ENCODE data around the gene NFATC1.

Gene NFATC1

DNA sequence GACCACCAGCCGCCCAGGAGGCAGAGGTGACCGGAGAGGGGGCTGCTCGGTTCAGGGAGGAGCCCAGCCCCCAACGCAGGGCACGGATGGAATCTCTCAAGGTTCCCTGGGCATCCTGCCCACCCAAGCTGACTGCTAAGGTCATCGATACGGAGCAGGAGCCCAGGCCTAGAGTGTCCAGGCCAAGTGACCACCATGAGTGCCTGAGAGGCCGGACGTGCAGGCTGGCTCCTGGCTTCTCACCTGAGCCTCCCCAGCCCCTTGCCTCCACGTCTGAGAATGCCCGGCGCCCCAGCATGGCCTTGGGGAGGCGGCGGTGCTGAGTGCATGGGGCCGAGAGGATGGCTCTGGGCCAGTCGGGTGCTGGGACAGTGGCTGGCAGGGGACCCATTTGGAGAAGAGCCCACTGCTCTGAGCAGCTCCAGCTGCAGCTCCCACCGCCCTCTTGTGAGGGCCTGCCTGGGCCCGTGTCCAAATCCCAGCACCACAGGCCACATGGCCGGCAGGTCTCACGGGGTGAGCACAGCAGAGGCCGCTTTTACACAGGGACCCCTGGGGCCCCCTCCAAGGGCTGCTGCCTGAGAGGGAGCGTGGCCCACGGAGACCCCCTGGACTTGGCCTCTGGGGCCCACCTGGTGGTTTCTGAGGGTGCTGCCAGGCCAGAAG, 181.1 kb downstream of the NFATC1 start:
- Histone ChIP-seq H3K9ac (ENCODE audit: low read depth, low read length, poor library complexity) (peak overlapping the region; percentile 63), H4K91ac (ENCODE audit: low read depth, low read length, poor library complexity) (no peak overlapping the region), H3K79me1 (ENCODE audit: low read depth, low read length) (peaks cover under 1% of the 10 kb centered on the region), H3K27me3 (ENCODE audit: control insufficient read depth in 3 of 3, insufficient read depth in 3 of 3, low read depth in 1 of 3, low read length in 3 of 3) (no peaks in the 10 kb centered on the region), H2BK12ac (ENCODE audit: low read length) (peak overlapping the region; percentile 77), H3K4me1 (ENCODE audit: control insufficient read depth in 2 of 2, insufficient read depth in 1 of 2, low read depth in 1 of 2, low read length in 2 of 2) (peaks cover 0 to 3% of the 10 kb centered on the region in 2 donors), H3K4ac (ENCODE audit: low read length) (peak overlapping the region; percentile 69), H2AFZ (ENCODE audit: low read length) (no peak overlapping the region), H2BK5ac (ENCODE audit: low read length) (no peak overlapping the region), H3K27ac (replicated peaks; ENCODE audit: low read length) (no peak overlapping the region), H3K36me3 (replicated peaks in 1 of 2; ENCODE audit: control insufficient read depth in 2 of 2, insufficient read depth in 2 of 2, low read length in 2 of 2) (peaks cover 0 to 2% of the 10 kb centered on the region in 2 donors), H3K9me3 (replicated peaks in 1 of 2; ENCODE audit: control insufficient read depth in 2 of 2, insufficient read depth in 1 of 2, low read depth in 1 of 2, low read length in 2 of 2) (peaks cover 13 to 14% of the 10 kb centered on the region in 2 donors), H2BK15ac (ENCODE audit: low read length) (peak overlapping the region; percentile 44), H3K14ac (ENCODE audit: low read length) (no peak overlapping the region), H2BK120ac (ENCODE audit: low read depth, low read length) (no peak overlapping the region), H3K4me3 (ENCODE audit: low read length in 2 of 2) (no peak overlapping the region), H4K8ac (ENCODE audit: low read depth, low read length) (no peak overlapping the region), H3K18ac (ENCODE audit: low read length) (peak overlapping the region; percentile 65), H3K23ac (ENCODE audit: low read depth, low read length, poor library complexity) (no peak overlapping the region), H2AK5ac (ENCODE audit: low read depth, low read length) (peak overlapping the region; percentile 93), H3K4me2 (ENCODE audit: insufficient read depth, low read length, poor library complexity, severe bottlenecking) (no peak overlapping the region)
- WGBS, 2 donors (ENCODE audit: extremely low coverage in 2 of 2, insufficient read length in 2 of 2, insufficient replicate concordance in 1 of 2): no CpG with 5 or more reads among the region's 23 CpGs
- DNase-seq (ENCODE audit: low spot score): no peak

- H3K14ac ChIP-seq (ENCODE audit: low read length): peak overlapping the region; percentile 78
- H3K23ac ChIP-seq (ENCODE audit: low read depth, low read length, poor library complexity): peak overlapping the region; percentile 80
- peaks cover 0 to 2% (median 0%) of the 10 kb centered on the region in 3 experiments for H3K27me3 ChIP-seq (ENCODE audit: control insufficient read depth in 3 of 3, insufficient read depth in 3 of 3, low read depth in 1 of 3, low read length in 3 of 3)
- H3K4me2 ChIP-seq (ENCODE audit: insufficient read depth, low read length, poor library complexity, severe bottlenecking): no peak overlapping the region
- peaks cover 13 to 22% of the 10 kb centered on the region in 2 donors for H3K9me3 ChIP-seq (replicated peaks in 1 of 2; ENCODE audit: control insufficient read depth in 2 of 2, insufficient read depth in 1 of 2, low read depth in 1 of 2, low read length in 2 of 2)
- peaks cover 0 to 5% of the 10 kb centered on the region in 2 donors for H3K4me1 ChIP-seq (ENCODE audit: control insufficient read depth in 2 of 2, insufficient read depth in 1 of 2, low read depth in 1 of 2, low read length in 2 of 2)
- H3K27ac ChIP-seq (replicated peaks; ENCODE audit: low read length): no peak overlapping the region
- H2BK15ac ChIP-seq (ENCODE audit: low read length): peak overlapping the region; percentile 66
- peak overlapping the region; percentile 77 for H2BK12ac ChIP-seq (ENCODE audit: low read length)
- H3K18ac ChIP-seq (ENCODE audit: low read length): peak overlapping the region; percentile 74
- H3K36me3 ChIP-seq (replicated peaks in 1 of 2; ENCODE audit: control insufficient read depth in 2 of 2, insufficient read depth in 2 of 2, low read length in 2 of 2): peaks cover 0 to 3% of the 10 kb centered on the region in 2 donors
- no peak overlapping the region for H3K4me3 ChIP-seq (ENCODE audit: low read length in 2 of 2)
- H2AFZ ChIP-seq (ENCODE audit: low read length): no peak overlapping the region
- no peak overlapping the region for H2AK5ac ChIP-seq (ENCODE audit: low read depth, low read length)
- H3K9ac ChIP-seq (ENCODE audit: low read depth, low read length, poor library complexity): peak overlapping the region; percentile 61
- DNase-seq (ENCODE audit: low spot score): no peak
- no peak overlapping the region for H2BK120ac ChIP-seq (ENCODE audit: low read depth, low read length)
- H3K4ac ChIP-seq (ENCODE audit: low read length): peak overlapping the region; percentile 69
- peak overlapping the region; percentile 31 for H2BK5ac ChIP-seq (ENCODE audit: low read length)
- no peak overlapping the region for H4K8ac ChIP-seq (ENCODE audit: low read depth, low read length)
- peaks cover 2% of the 10 kb centered on the region for H3K79me1 ChIP-seq (ENCODE audit: low read depth, low read length)
- no peak overlapping the region for H4K91ac ChIP-seq (ENCODE audit: low read depth, low read length, poor library complexity)
- WGBS, 2 donors (ENCODE audit: extremely low coverage in 2 of 2, insufficient read length in 2 of 2, insufficient replicate concordance in 1 of 2): no CpG with 5 or more reads among the region's 37 CpGs
These were observed 182.0 kb downstream of the NFATC1 start for GRCh38 chr18:79577451-79578395.

GRCh38 chr18:79578396-79579260, 182.9 kb downstream of the NFATC1 start:
- Histone ChIP-seq H3K79me1 (ENCODE audit: low read depth, low read length) (peaks cover 2% of the 10 kb centered on the region), H2BK15ac (ENCODE audit: low read length) (no peak overlapping the region), H3K36me3 (replicated peaks in 1 of 2; ENCODE audit: control insufficient read depth in 2 of 2, insufficient read depth in 2 of 2, low read length in 2 of 2) (peaks cover 0 to 3% of the 10 kb centered on the region in 2 donors), H3K4me3 (ENCODE audit: low read length in 2 of 2) (no peak overlapping the region), H3K27ac (replicated peaks; ENCODE audit: low read length) (no peak overlapping the region), H3K14ac (ENCODE audit: low read length) (no peak overlapping the region), H3K9ac (ENCODE audit: low read depth, low read length, poor library complexity) (no peak overlapping the region), H2BK5ac (ENCODE audit: low read length) (no peak overlapping the region), H3K27me3 (ENCODE audit: control insufficient read depth in 3 of 3, insufficient read depth in 3 of 3, low read depth in 1 of 3, low read length in 3 of 3) (peaks cover 0 to 2% (median 0%) of the 10 kb centered on the region in 3 experiments), H3K4me2 (ENCODE audit: insufficient read depth, low read length, poor library complexity, severe bottlenecking) (no peak overlapping the region), H2AK5ac (ENCODE audit: low read depth, low read length) (peak overlapping the region; percentile 5), H3K9me3 (replicated peaks in 1 of 2; ENCODE audit: control insufficient read depth in 2 of 2, insufficient read depth in 1 of 2, low read depth in 1 of 2, low read length in 2 of 2) (peaks cover 4 to 18% of the 10 kb centered on the region in 2 donors), H4K91ac (ENCODE audit: low read depth, low read length, poor library complexity) (no peak overlapping the region), H2AFZ (ENCODE audit: low read length) (no peak overlapping the region), H2BK12ac (ENCODE audit: low read length) (peak overlapping the region; percentile 30), H3K23ac (ENCODE audit: low read depth, low read length, poor library complexity) (no peak overlapping the region), H2BK120ac (ENCODE audit: low read depth, low read length) (no peak overlapping the region), H4K8ac (ENCODE audit: low read depth, low read length) (no peak overlapping the region), H3K4ac (ENCODE audit: low read length) (no peak overlapping the region), H3K18ac (ENCODE audit: low read length) (peak overlapping the region; percentile 49), H3K4me1 (ENCODE audit: control insufficient read depth in 2 of 2, insufficient read depth in 1 of 2, low read depth in 1 of 2, low read length in 2 of 2) (peaks cover 0 to 5% of the 10 kb centered on the region in 2 donors)
- DNase-seq (ENCODE audit: low spot score): no peak
- WGBS, 2 donors (ENCODE audit: extremely low coverage in 2 of 2, insufficient read length in 2 of 2, insufficient replicate concordance in 1 of 2): no CpG with 5 or more reads among the region's 27 CpGs

Data from neuronal stem cell (in vitro differentiated cells).